Uterus (tissue), 2 donors: ENCODE results near the gene BDKRB2.

Experiments used
- CTCF ChIP-seq, 4 experiments: fragments of 200-600 bp in 2 of 4; fragments of 450-650 bp in 2 of 4; sonication (generic) in 2 of 4; IDR thresholded peaks; one replicate each; pipeline ENCODE4 v1.5.1; 2016 to 2019; ENCODE audit warnings: antibody characterized with exemption in 4 of 4, mild to moderate bottlenecking in 2 of 4, moderate library complexity in 1 of 4
- POLR2A ChIP-seq, 2 donors: fragments of 450-650 bp; IDR thresholded peaks; one replicate each; pipeline ENCODE4 v1.6.1; 2016; ENCODE audit warnings: antibody characterized with exemption in 2 of 2, mild to moderate bottlenecking in 1 of 2, moderate library complexity in 1 of 2

GRCh38 chr14:96162741-96163140 lies 41.9 kb upstream of the BDKRB2 start:
- no peak for TF ChIP-seq CTCF (IDR thresholded peaks at IDR 0.05)
- no peak for TF ChIP-seq POLR2A (IDR thresholded peaks at IDR 0.05)
